ENCODE measurements around the gene NBEA.

The NBEA gene

GRCh38 chr13:35231426-35231825 is 289.4 kb downstream of the NBEA start:
- H3K9me3 ChIP-seq (ENCODE audit: insufficient read depth, low read depth, low read length), result no peaks in the 10 kb centered on the region
- no peaks in the 10 kb centered on the region for H3K4me1 ChIP-seq (ENCODE audit: insufficient read depth, low read length)
- H3K36me3 ChIP-seq (ENCODE audit: insufficient read depth, low read depth, low read length), result peaks cover 9% of the 10 kb centered on the region; the same call in 1 of the 2 replicates
- H3K27ac ChIP-seq (ENCODE audit: low read length), result no peak overlapping the region
- H3K4me3 ChIP-seq (ENCODE audit: low read length), result no peak overlapping the region
- no peaks in the 10 kb centered on the region for H3K27me3 ChIP-seq (ENCODE audit: insufficient read depth, low read length)
- H3K9ac ChIP-seq (ENCODE audit: low read depth, low read length), result no peak overlapping the region

GRCh38 chr13:35238274-35238673 is 296.2 kb downstream of the NBEA start:
- no peak overlapping the region for H3K9ac ChIP-seq (ENCODE audit: low read depth, low read length)
- no peaks in the 10 kb centered on the region for H3K4me1 ChIP-seq (ENCODE audit: insufficient read depth, low read length)
- H3K36me3 ChIP-seq (ENCODE audit: insufficient read depth, low read depth, low read length), result peaks cover 12% of the 10 kb centered on the region; the same call in 1 of the 2 replicates
- H3K27ac ChIP-seq (ENCODE audit: low read length), result no peak overlapping the region
- no peak overlapping the region for H3K4me3 ChIP-seq (ENCODE audit: low read length)
- no peaks in the 10 kb centered on the region for H3K27me3 ChIP-seq (ENCODE audit: insufficient read depth, low read length)
- no peaks in the 10 kb centered on the region for H3K9me3 ChIP-seq (ENCODE audit: insufficient read depth, low read depth, low read length)

- Histone ChIP-seq H3K27me3 (ENCODE audit: insufficient read depth, low read length) (no peaks in the 10 kb centered on the region), H3K4me3 (ENCODE audit: low read length) (no peak overlapping the region), H3K9me3 (ENCODE audit: insufficient read depth, low read depth, low read length) (peaks cover 9% of the 10 kb centered on the region; the same call in 1 of the 2 replicates), H3K9ac (ENCODE audit: low read depth, low read length) (no peak overlapping the region), H3K27ac (ENCODE audit: low read length) (no peak overlapping the region), H3K36me3 (ENCODE audit: insufficient read depth, low read depth, low read length) (peaks cover 25% of the 10 kb centered on the region), H3K4me1 (ENCODE audit: insufficient read depth, low read length) (no peaks in the 10 kb centered on the region)
Observed at GRCh38 chr13:35252536-35253205, 310.6 kb downstream of the NBEA start.

GRCh38 chr13:35255241-35255640 is 313.2 kb downstream of the NBEA start:
- H3K36me3 ChIP-seq (ENCODE audit: insufficient read depth, low read depth, low read length), result peaks cover 25% of the 10 kb centered on the region
- H3K27me3 ChIP-seq (ENCODE audit: insufficient read depth, low read length), result no peaks in the 10 kb centered on the region
- H3K9ac ChIP-seq (ENCODE audit: low read depth, low read length), result no peak overlapping the region
- H3K4me3 ChIP-seq (ENCODE audit: low read length), result no peak overlapping the region
- H3K9me3 ChIP-seq (ENCODE audit: insufficient read depth, low read depth, low read length), result peaks cover 9% of the 10 kb centered on the region; the same call in 1 of the 2 replicates
- H3K27ac ChIP-seq (ENCODE audit: low read length), result no peak overlapping the region
- H3K4me1 ChIP-seq (ENCODE audit: insufficient read depth, low read length), result no peaks in the 10 kb centered on the region

DNA sequence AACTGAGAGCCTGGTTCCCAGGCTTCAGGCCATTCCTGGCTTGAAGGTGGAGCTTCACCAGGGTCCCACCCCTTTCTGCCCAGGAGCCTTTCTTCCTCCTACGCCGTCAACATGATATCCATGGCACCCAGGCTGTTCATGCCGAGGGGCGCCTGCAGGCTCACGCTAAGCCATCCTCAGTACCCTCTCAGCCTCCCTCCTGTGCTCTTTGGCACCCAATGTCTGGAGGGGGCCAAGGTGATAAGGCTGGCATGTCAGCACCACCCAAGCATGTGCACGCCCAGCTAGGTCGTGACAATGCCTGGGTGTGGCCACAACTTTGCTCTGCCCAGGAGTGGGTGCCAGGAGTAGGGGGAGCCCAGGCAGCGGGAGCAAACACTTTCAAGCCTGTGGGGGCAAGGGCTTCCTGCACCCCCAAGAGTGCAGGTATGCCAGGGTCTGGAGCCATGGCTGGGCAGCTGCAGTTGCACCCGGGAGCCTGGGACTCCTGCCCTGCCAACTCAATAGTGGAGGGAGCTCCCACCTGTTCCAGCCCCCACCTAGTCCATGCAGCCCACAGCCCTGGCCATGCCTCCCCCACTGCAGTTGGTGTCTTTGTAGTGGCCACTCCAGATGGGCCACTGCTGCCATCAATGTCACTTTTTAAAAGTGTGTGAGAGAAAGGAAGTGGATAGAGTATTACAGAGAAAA is 314.5 kb downstream of the NBEA start:
- Histone ChIP-seq H3K9ac (ENCODE audit: low read depth, low read length) (no peak overlapping the region), H3K36me3 (ENCODE audit: insufficient read depth, low read depth, low read length) (peaks cover 16% of the 10 kb centered on the region; the same call in 1 of the 2 replicates), H3K27me3 (ENCODE audit: insufficient read depth, low read length) (no peaks in the 10 kb centered on the region), H3K4me1 (ENCODE audit: insufficient read depth, low read length) (no peaks in the 10 kb centered on the region), H3K4me3 (ENCODE audit: low read length) (no peak overlapping the region), H3K27ac (ENCODE audit: low read length) (no peak overlapping the region), H3K9me3 (ENCODE audit: insufficient read depth, low read depth, low read length) (peaks cover 9% of the 10 kb centered on the region; the same call in 1 of the 2 replicates)

- no peaks in the 10 kb centered on the region for H3K4me1 ChIP-seq (ENCODE audit: insufficient read depth, low read length)
- H3K9ac ChIP-seq (ENCODE audit: low read depth, low read length), result no peak overlapping the region
- H3K27me3 ChIP-seq (ENCODE audit: insufficient read depth, low read length), result no peaks in the 10 kb centered on the region
- no peak overlapping the region for H3K4me3 ChIP-seq (ENCODE audit: low read length)
- peaks cover 21% of the 10 kb centered on the region; the same call in 1 of the 2 replicates for H3K9me3 ChIP-seq (ENCODE audit: insufficient read depth, low read depth, low read length)
- no peak overlapping the region for H3K27ac ChIP-seq (ENCODE audit: low read length)
- peaks cover 7% of the 10 kb centered on the region; the same call in 1 of the 2 replicates for H3K36me3 ChIP-seq (ENCODE audit: insufficient read depth, low read depth, low read length)
Observed at GRCh38 chr13:35260316-35260715, 318.2 kb downstream of the NBEA start.

GRCh38 chr13:35266412-35266811 is 324.3 kb downstream of the NBEA start:
- Histone ChIP-seq H3K9ac (ENCODE audit: low read depth, low read length) (no peak overlapping the region), H3K4me1 (ENCODE audit: insufficient read depth, low read length) (no peaks in the 10 kb centered on the region), H3K27ac (ENCODE audit: low read length) (no peak overlapping the region), H3K9me3 (ENCODE audit: insufficient read depth, low read depth, low read length) (peaks cover 44% of the 10 kb centered on the region), H3K4me3 (ENCODE audit: low read length) (no peak overlapping the region), H3K27me3 (ENCODE audit: insufficient read depth, low read length) (no peaks in the 10 kb centered on the region), H3K36me3 (ENCODE audit: insufficient read depth, low read depth, low read length) (peaks cover 25% of the 10 kb centered on the region; the same call in 1 of the 2 replicates)

- Histone ChIP-seq H3K36me3 (ENCODE audit: insufficient read depth, low read depth, low read length) (no peaks in the 10 kb centered on the region), H3K9me3 (ENCODE audit: insufficient read depth, low read depth, low read length) (no peaks in the 10 kb centered on the region; the same call in none of the 2 replicates), H3K27ac (ENCODE audit: low read length) (no peak overlapping the region), H3K4me1 (ENCODE audit: insufficient read depth, low read length) (no peaks in the 10 kb centered on the region), H3K4me3 (ENCODE audit: low read length) (no peak overlapping the region), H3K9ac (ENCODE audit: low read depth, low read length) (no peak overlapping the region), H3K27me3 (ENCODE audit: insufficient read depth, low read length) (no peaks in the 10 kb centered on the region)
Observed at GRCh38 chr13:35278917-35279316, 336.8 kb downstream of the NBEA start.

GRCh38 chr13:35279500-35279899 is 337.4 kb downstream of the NBEA start:
- H3K27me3 ChIP-seq (ENCODE audit: insufficient read depth, low read length), result no peaks in the 10 kb centered on the region
- no peaks in the 10 kb centered on the region for H3K4me1 ChIP-seq (ENCODE audit: insufficient read depth, low read length)
- no peak overlapping the region for H3K4me3 ChIP-seq (ENCODE audit: low read length)
- H3K9me3 ChIP-seq (ENCODE audit: insufficient read depth, low read depth, low read length), result no peaks in the 10 kb centered on the region; the same call in 1 of the 2 replicates
- no peaks in the 10 kb centered on the region for H3K36me3 ChIP-seq (ENCODE audit: insufficient read depth, low read depth, low read length)
- H3K9ac ChIP-seq (ENCODE audit: low read depth, low read length), result no peak overlapping the region
- no peak overlapping the region for H3K27ac ChIP-seq (ENCODE audit: low read length)

GRCh38 chr13:35283856-35284255 is 341.8 kb downstream of the NBEA start:
- Histone ChIP-seq H3K27ac (ENCODE audit: low read length) (no peak overlapping the region), H3K9me3 (ENCODE audit: insufficient read depth, low read depth, low read length) (no peaks in the 10 kb centered on the region), H3K9ac (ENCODE audit: low read depth, low read length) (no peak overlapping the region), H3K27me3 (ENCODE audit: insufficient read depth, low read length) (no peaks in the 10 kb centered on the region), H3K4me3 (ENCODE audit: low read length) (no peak overlapping the region), H3K36me3 (ENCODE audit: insufficient read depth, low read depth, low read length) (no peaks in the 10 kb centered on the region), H3K4me1 (ENCODE audit: insufficient read depth, low read length) (no peaks in the 10 kb centered on the region)

GRCh38 chr13:35285677-35286076 is 343.6 kb downstream of the NBEA start:
- no peaks in the 10 kb centered on the region for H3K9me3 ChIP-seq (ENCODE audit: insufficient read depth, low read depth, low read length)
- no peaks in the 10 kb centered on the region for H3K36me3 ChIP-seq (ENCODE audit: insufficient read depth, low read depth, low read length)
- no peak overlapping the region for H3K27ac ChIP-seq (ENCODE audit: low read length)
- no peak overlapping the region for H3K4me3 ChIP-seq (ENCODE audit: low read length)
- no peaks in the 10 kb centered on the region for H3K4me1 ChIP-seq (ENCODE audit: insufficient read depth, low read length)
- H3K27me3 ChIP-seq (ENCODE audit: insufficient read depth, low read length), result no peaks in the 10 kb centered on the region
- no peak overlapping the region for H3K9ac ChIP-seq (ENCODE audit: low read depth, low read length)

GRCh38 chr13:35292329-35292728 is 350.3 kb downstream of the NBEA start:
- Histone ChIP-seq H3K27ac (ENCODE audit: low read length) (no peak overlapping the region), H3K27me3 (ENCODE audit: insufficient read depth, low read length) (no peaks in the 10 kb centered on the region), H3K4me3 (ENCODE audit: low read length) (no peak overlapping the region), H3K9me3 (ENCODE audit: insufficient read depth, low read depth, low read length) (no peaks in the 10 kb centered on the region), H3K9ac (ENCODE audit: low read depth, low read length) (no peak overlapping the region), H3K4me1 (ENCODE audit: insufficient read depth, low read length) (no peaks in the 10 kb centered on the region), H3K36me3 (ENCODE audit: insufficient read depth, low read depth, low read length) (no peaks in the 10 kb centered on the region)
